Lower leg skin (tissue), 3 donors: Measurements from ENCODE around the gene PSMD2.

Experiments
- CTCF ChIP-seq, 3 donors: fragments of 450-650 bp; IDR thresholded peaks; one replicate each; pipeline ENCODE4 v1.5.1; 2016; ENCODE audit warnings: antibody characterized with exemption in 3 of 3, mild to moderate bottlenecking in 3 of 3, moderate library complexity in 2 of 3
- POLR2A ChIP-seq, 2 donors: fragments of 450-650 bp; IDR thresholded peaks; one replicate each; pipeline ENCODE4 v1.6.1; 2016 to 2017; ENCODE audit warnings: antibody characterized with exemption in 2 of 2, mild to moderate bottlenecking in 1 of 2, moderate library complexity in 1 of 2

DNA sequence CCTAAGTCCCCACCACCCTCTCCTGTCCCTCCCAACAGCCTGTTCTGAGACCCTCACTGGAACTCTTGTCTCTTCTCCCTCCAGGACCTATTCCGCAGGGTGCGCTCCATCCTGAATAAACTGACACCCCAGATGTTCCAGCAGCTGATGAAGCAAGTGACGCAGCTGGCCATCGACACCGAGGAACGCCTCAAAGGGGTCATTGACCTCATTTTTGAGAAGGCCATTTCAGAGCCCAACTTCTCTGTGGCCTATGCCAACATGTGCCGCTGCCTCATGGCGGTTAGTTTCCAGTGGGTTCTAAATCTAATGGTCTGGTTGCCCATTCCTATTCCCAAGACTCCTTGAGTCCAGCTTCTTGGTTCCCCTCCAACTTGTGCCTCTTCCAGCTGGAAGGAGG lies 24.7 kb downstream of the PSMD2 start:
- no peak for TF ChIP-seq CTCF (IDR thresholded peaks at IDR 0.05)
- TF ChIP-seq POLR2A (IDR thresholded peaks at IDR 0.05) = no peak
